Peyer's patch (tissue), 4 donors: ENCODE data around the gene SLC2A4RG.

Experiments used
- CTCF ChIP-seq, 6 experiments: fragments of 450-650 bp in 4 of 6; fragments of 200-600 bp in 2 of 6; sonication (generic) in 1 of 6; IDR thresholded peaks; one replicate each; pipeline ENCODE4 v1.5.1; 2017 to 2019; ENCODE audit warnings: antibody characterized with exemption in 6 of 6, mild to moderate bottlenecking in 3 of 6, moderate library complexity in 1 of 6
- POLR2A ChIP-seq, 2 donors: fragments of 450-650 bp; IDR thresholded peaks; one replicate each; pipeline ENCODE4 v1.5.1; 2017; ENCODE audit warnings: antibody characterized with exemption in 2 of 2, mild to moderate bottlenecking in 2 of 2, moderate library complexity in 2 of 2

- TF ChIP-seq CTCF (IDR thresholded peaks at IDR 0.05) (no peak), POLR2A (IDR thresholded peaks at IDR 0.05) (no peak)
Observed at GRCh38 chr20:63783970-63784369, 44.4 kb downstream of the SLC2A4RG start.
